ENCODE measurements around the gene PTGES3.
A peak's percentile ranks its signal among the peaks of the same experiment; 100 is the strongest.

The PTGES3 gene

GRCh38 chr12:56645717-56646446 lies 42.2 kb downstream of the PTGES3 start, which contains the start of gene ATP5F1B:
Gene ATP5F1B, minus strand, starts transcription at chr12:56645984. Its CDS starts 21 bp downstream, at chr12:56645963.
- H3K27me3 ChIP-seq = no peaks in the 10 kb centered on the region
- peak; percentile 97 for DNase-seq
- peaks cover 44% of the 10 kb centered on the region for H3K36me3 ChIP-seq
- H3K4me3 ChIP-seq (ENCODE audit: low read depth, low read length) = peak within 1 kb of the TSS; percentile 100
- no peaks in the 10 kb centered on the region for H3K4me1 ChIP-seq
- no peaks in the 10 kb centered on the region for H3K9me3 ChIP-seq
- no peak for TF ChIP-seq CTCF (IDR thresholded peaks at IDR 0.05; ENCODE audit: low read depth, low read length)

- no peaks in the 10 kb centered on the region for H3K9me3 ChIP-seq
- H3K27me3 ChIP-seq = no peaks in the 10 kb centered on the region
- no peak for TF ChIP-seq CTCF (IDR thresholded peaks at IDR 0.05; ENCODE audit: low read depth, low read length)
- H3K4me3 ChIP-seq (ENCODE audit: low read depth, low read length) = peak overlapping the region; percentile 100
- H3K4me1 ChIP-seq = no peaks in the 10 kb centered on the region
- peaks cover 47% of the 10 kb centered on the region for H3K36me3 ChIP-seq
- DNase-seq = no peak
Observed at GRCh38 chr12:56645201-56645716, 42.8 kb downstream of the PTGES3 start.

DNA sequence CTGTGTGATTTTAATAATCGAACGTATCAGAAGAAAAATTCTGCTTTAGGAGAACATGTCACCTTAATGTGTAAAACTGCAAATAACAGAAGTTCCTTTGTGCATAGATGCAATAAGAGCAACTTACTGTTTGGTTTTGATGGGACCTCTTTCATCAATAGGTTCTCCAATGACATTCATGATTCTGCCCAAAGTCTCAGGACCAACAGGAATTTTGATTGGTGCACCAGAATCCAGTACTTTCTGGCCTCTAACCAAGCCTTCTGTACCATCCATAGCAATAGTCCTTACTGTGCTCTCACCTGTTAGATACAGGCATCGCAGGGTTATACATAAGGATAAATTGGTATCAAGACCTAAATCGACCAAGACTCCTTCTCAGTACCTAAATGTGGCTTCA lies 43.4 kb downstream of the PTGES3 start:
- TF ChIP-seq CTCF (IDR thresholded peaks at IDR 0.05; ENCODE audit: low read depth, low read length) = no peak
- H3K27me3 ChIP-seq = no peaks in the 10 kb centered on the region
- H3K4me3 ChIP-seq (ENCODE audit: low read depth, low read length) = peak overlapping the region; percentile 100
- peaks cover 53% of the 10 kb centered on the region for H3K36me3 ChIP-seq
- no peaks in the 10 kb centered on the region for H3K4me1 ChIP-seq
- DNase-seq = no peak
- no peaks in the 10 kb centered on the region for H3K9me3 ChIP-seq

GRCh38 chr12:56641219-56641618 lies 46.9 kb downstream of the PTGES3 start:
- Histone ChIP-seq H3K9me3 (no peaks in the 10 kb centered on the region), H3K4me1 (peaks cover 4% of the 10 kb centered on the region), H3K36me3 (peaks cover 77% of the 10 kb centered on the region), H3K4me3 (ENCODE audit: low read depth, low read length) (no peak overlapping the region), H3K27me3 (no peaks in the 10 kb centered on the region)
- TF ChIP-seq CTCF (IDR thresholded peaks at IDR 0.05; ENCODE audit: low read depth, low read length) = no peak
- DNase-seq = no peak

- H3K27me3 ChIP-seq = no peaks in the 10 kb centered on the region
- no peak overlapping the region for H3K4me3 ChIP-seq (ENCODE audit: low read depth, low read length)
- no peaks in the 10 kb centered on the region for H3K9me3 ChIP-seq
- TF ChIP-seq CTCF (IDR thresholded peaks at IDR 0.05; ENCODE audit: low read depth, low read length) = no peak
- peaks cover 47% of the 10 kb centered on the region for H3K36me3 ChIP-seq
- no peak for DNase-seq
- peaks cover 8% of the 10 kb centered on the region for H3K4me1 ChIP-seq
Observed at GRCh38 chr12:56637621-56638020, 50.5 kb downstream of the PTGES3 start.

All from BE2C (cell line).